Heart left ventricle (tissue), 13 donors: ENCODE data around the gene GJB6.

Experiments used
- CTCF ChIP-seq, 12 donors: fragments of 200-600 bp; sonication (generic) in 4 of 12; IDR thresholded peaks; one replicate each; pipeline versions ENCODE4 v1.5.0 to v1.8.0; 2018 to 2022; ENCODE audit warnings: antibody characterized with exemption in 12 of 12, mild to moderate bottlenecking in 5 of 12
- POLR2A ChIP-seq, 2 donors: fragments of 450-650 bp; IDR thresholded peaks; one replicate each; pipeline ENCODE4 v1.6.1; 2017; ENCODE audit warnings: antibody characterized with exemption in 2 of 2, mild to moderate bottlenecking in 2 of 2, moderate library complexity in 2 of 2
- donor health status: ischemic (EF 13 %, LVEDD 7.1; RV severe dilation, severe dysfunction).
- donor health status: DM: no; HTN: yes; CAD: no.
- donor health status: DM: no; HTN: no; CAD: no.
- donor health status: ischemic (EF 25% LVEDD 6.9; RV normal size, moderate dysfunction).
- donor health status: ischemic (EF 25% LVEDD 5.7; RV mildly dilated, moderate dysfunction).
- donor health status: ischemic (EF 35%, LVEDD 5.7; RV mildly dilated, moderate dysfunction).
- donor health status: nonischemic (EF 11% LVEDD 7.7; RV severe dilation, severe dysfunction).
- donor health status: DM: yes; HTN: yes; CAD: no.
- donor health status: PGD.
- donor health status: ischemic (EF 29% LVEDD 5.4; RV normal size, mild dysfunction).
- donor health status: nonischemic (EF 23%, LVEDD 6.1; RV moderate dilation, normal function).

- no peak for TF ChIP-seq CTCF (IDR thresholded peaks at IDR 0.05)
- TF ChIP-seq POLR2A (IDR thresholded peaks at IDR 0.05), result no peak
These were observed 56.0 kb downstream of the GJB6 start for GRCh38 chr13:20175907-20176652.
